CD14-positive monocyte (primary cell): Measurements from ENCODE around the gene CAST. TPM values are rescaled to one million over a fixed set of nuclear protein-coding genes. Genes with fewer than 3 reads are reported as not detected.

Experiments used
- DNase-seq, 3 donors: peaks; one replicate each; pipeline ENCODE4 v3.0.0-alpha.2; 2011 to 2022
- H2AFZ ChIP-seq: 2 replicates; pipeline ENCODE4 v1.6.0; 2012; ENCODE audit warnings: mild to moderate bottlenecking, low read depth, low read length, inconsistent platforms; ENCODE audit not compliant: insufficient read depth, poor library complexity, severe bottlenecking
- H3K27ac ChIP-seq, 2 donors: 1 replicate in 1 of 2; 2 replicates in 1 of 2; pipeline ENCODE4 v1.5.1; 2012 to 2013; ENCODE audit warnings: low read length in 2 of 2, control low read depth in 1 of 2, inconsistent platforms in 1 of 2, low read depth in 1 of 2, mild to moderate bottlenecking in 1 of 2
- H3K27me3 ChIP-seq, 2 donors: one replicate each; pipeline versions ENCODE4 v1.6.0 to v1.6.1; 2011 to 2013; ENCODE audit warnings: low read length in 2 of 2; ENCODE audit not compliant: control insufficient read depth in 2 of 2, insufficient read depth in 2 of 2
- H3K36me3 ChIP-seq, 2 donors: replicated peaks in 1 of 2; 1 replicate in 1 of 2; 2 replicates in 1 of 2; pipeline versions ENCODE4 v1.5.1 to v1.6.1; 2012 to 2013; ENCODE audit warnings: low read length in 2 of 2, control low read depth in 1 of 2, inconsistent platforms in 1 of 2, mild to moderate bottlenecking in 1 of 2; ENCODE audit not compliant: insufficient read depth in 2 of 2, control insufficient read depth in 1 of 2
- H3K4me1 ChIP-seq, 2 donors: 1 replicate in 1 of 2; 2 replicates in 1 of 2; pipeline versions ENCODE4 v1.5.1 to v1.6.1; 2012 to 2013; ENCODE audit warnings: low read length in 2 of 2, control low read depth in 1 of 2, inconsistent platforms in 1 of 2, mild to moderate bottlenecking in 1 of 2, moderate library complexity in 1 of 2; ENCODE audit not compliant: insufficient read depth in 2 of 2, control insufficient read depth in 1 of 2
- H3K4me2 ChIP-seq: replicated peaks from 2 replicates; pipeline ENCODE3; 2012; ENCODE audit warnings: low read length, moderate library complexity, mild to moderate bottlenecking; ENCODE audit not compliant: poor library complexity, severe bottlenecking; ENCODE audit errors: extremely low read depth
- H3K4me3 ChIP-seq, 3 experiments: fragments of 200-600 bp in 1 of 3; sonication (generic) in 1 of 3; replicated peaks in 1 of 3; 1 replicate in 2 of 3; 2 replicates in 1 of 3; pipeline ENCODE4 v1.5.1; 2011 to 2013; ENCODE audit warnings: low read length in 3 of 3, mild to moderate bottlenecking in 3 of 3, control low read depth in 2 of 3, low read depth in 2 of 3, inconsistent platforms in 1 of 3, moderate library complexity in 1 of 3
- H3K79me2 ChIP-seq: 2 replicates; pipeline ENCODE4 v1.6.0; 2012; ENCODE audit warnings: mild to moderate bottlenecking, control low read depth, inconsistent platforms, low read length, moderate library complexity; ENCODE audit not compliant: insufficient read depth
- H3K9ac ChIP-seq: 2 replicates; pipeline ENCODE4 v1.6.0; 2017; ENCODE audit warnings: low read length, mild to moderate bottlenecking; ENCODE audit not compliant: insufficient read depth, poor library complexity, severe bottlenecking
- H3K9me3 ChIP-seq, 2 donors: replicated peaks in 1 of 2; 1 replicate in 1 of 2; 2 replicates in 1 of 2; pipeline versions ENCODE4 v1.5.1 to v1.6.1; 2012 to 2013; ENCODE audit warnings: low read length in 2 of 2, control low read depth in 1 of 2; ENCODE audit not compliant: control insufficient read depth in 1 of 2, insufficient read depth in 1 of 2
- H4K20me1 ChIP-seq: 2 replicates; pipeline ENCODE4 v1.6.0; 2012; ENCODE audit warnings: mild to moderate bottlenecking, low read length, control low read depth, moderate library complexity; ENCODE audit not compliant: insufficient read depth
- H3K27ac Mint-ChIP-seq, 7 donors: one replicate each; pipeline ENCODE4 v1.8.0; 2020; ENCODE audit warnings: mild to moderate bottlenecking in 7 of 7, mixed read lengths in 7 of 7, moderate library complexity in 6 of 7, inconsistent platforms in 2 of 7
- H3K27me3 Mint-ChIP-seq, 3 donors: one replicate each; pipeline ENCODE4 v1.8.0; 2021 to 2022; ENCODE audit warnings: low read depth in 3 of 3, mild to moderate bottlenecking in 3 of 3, mixed read lengths in 3 of 3, moderate library complexity in 3 of 3, inconsistent platforms in 1 of 3
- H3K36me3 Mint-ChIP-seq, 2 donors: one replicate each; pipeline ENCODE4 v1.8.0; 2020; ENCODE audit warnings: mixed read lengths in 2 of 2, inconsistent platforms in 1 of 2, mild to moderate bottlenecking in 1 of 2
- H3K4me1 Mint-ChIP-seq: one replicate; pipeline ENCODE4 v1.8.0; 2020; ENCODE audit warnings: mild to moderate bottlenecking, mixed read lengths
- H3K4me3 Mint-ChIP-seq, 2 donors: one replicate each; pipeline ENCODE4 v1.8.0; 2020; ENCODE audit warnings: mild to moderate bottlenecking in 2 of 2, mixed read lengths in 2 of 2, moderate library complexity in 1 of 2
- H3K9me3 Mint-ChIP-seq, 7 donors: one replicate each; pipeline ENCODE4 v1.8.0; 2020 to 2022; ENCODE audit warnings: mixed read lengths in 7 of 7, mild to moderate bottlenecking in 6 of 7, moderate library complexity in 6 of 7, inconsistent platforms in 2 of 7
- CTCF ChIP-seq: fragments of 200-600 bp; IDR thresholded peaks from one replicate; pipeline ENCODE4 v1.8.0; 2022; ENCODE audit warnings: antibody characterized with exemption, mild to moderate bottlenecking
- WGBS: methylation state at CpG from one replicate; pipeline ENCODE4 v1.1.5; 2013; ENCODE audit warnings: missing lambda C conversion rate; ENCODE audit not compliant: insufficient coverage; 5-methylcytosine and 5-hydroxymethylcytosine counted together
- intact Hi-C, 2 donors: fragments of 100-400 bp; cut with micrococcal nuclease; formaldehyde crosslinking; loops; one replicate each; pipeline versions ENCODE4 v1.15.0 to v1.15.1; 2023
- polyA plus RNA-seq, 3 donors: library from polyadenylated mRNA; depleted of rRNA in 1 of 3; unstranded in 2 of 3; stranded (reverse) in 1 of 3; fragments of 300-500 nt in 2 of 3; fragments of >200 nt in 1 of 3; fragmentation: Illumina TruSeq in 2 of 3; gene quantifications; 1 replicate in 2 of 3; 2 replicates in 1 of 3; pipeline ENCODE4 v1.2.3, GENCODE V29; 2012 to 2021

Gene CAST
- polyA plus RNA-seq, 3 donors, result 49.6 to 125 (median 76.8) TPM

GRCh38 chr5:96675882-96676281 lies 13.7 kb downstream of the CAST start:
- H3K36me3 ChIP-seq, result peaks cover 35 to 66% of the 10 kb centered on the region in 2 donors
- H3K9me3 ChIP-seq, result no peaks in the 10 kb centered on the region
- no peak overlapping the region for H3K27ac ChIP-seq
- TF ChIP-seq CTCF, result no peak
- Mint-ChIP-seq H3K36me3 (peaks cover 46 to 54% of the 10 kb centered on the region in 2 donors), H3K27ac (peak overlapping the region in 2 of 7 donors; percentile 33 to 54), H3K9me3 (no peaks in the 10 kb centered on the region), H3K4me3 (no peak overlapping the region), H3K27me3 (peaks cover 0 to 2% (median 0%) of the 10 kb centered on the region in 3 donors), H3K4me1 (peaks cover 17% of the 10 kb centered on the region)
- H3K4me2 ChIP-seq, result no peak overlapping the region
- H3K9ac ChIP-seq, result no peak overlapping the region
- peaks cover 3 to 7% of the 10 kb centered on the region in 2 donors for H3K4me1 ChIP-seq
- no peaks in the 10 kb centered on the region for H3K27me3 ChIP-seq
- no peak for DNase-seq
- H3K4me3 ChIP-seq, result no peak overlapping the region
- H4K20me1 ChIP-seq, result peaks cover 100% of the 10 kb centered on the region
- H3K79me2 ChIP-seq, result peaks cover 100% of the 10 kb centered on the region
- H2AFZ ChIP-seq, result no peak overlapping the region
- whole genome bisulfite sequencing, result no CpG with 5 or more reads among the region's 1 CpG
- intact Hi-C loops, result no loop called here

- H3K27me3 ChIP-seq, result no peaks in the 10 kb centered on the region
- no peak overlapping the region for H3K4me2 ChIP-seq
- no peak for TF ChIP-seq CTCF
- Mint-ChIP-seq H3K9me3 (peaks cover 0 to 3% (median 0%) of the 10 kb centered on the region in 7 donors), H3K4me1 (peaks cover 18% of the 10 kb centered on the region), H3K36me3 (peaks cover 39 to 51% of the 10 kb centered on the region in 2 donors), H3K4me3 (no peak overlapping the region), H3K27ac (peak overlapping the region in 3 of 7 donors; percentile 4 to 50 (median 6)), H3K27me3 (peaks cover 0 to 2% (median 0%) of the 10 kb centered on the region in 3 donors)
- no peak overlapping the region for H2AFZ ChIP-seq
- H3K79me2 ChIP-seq, result peaks cover 99% of the 10 kb centered on the region
- no peak overlapping the region for H3K9ac ChIP-seq
- DNase-seq, result no peak
- peaks cover 36 to 56% of the 10 kb centered on the region in 2 donors for H3K36me3 ChIP-seq
- H4K20me1 ChIP-seq, result peaks cover 100% of the 10 kb centered on the region
- intact Hi-C loops, result no loop called here
- WGBS, result no CpG with 5 or more reads among the region's 2 CpGs
- no peak overlapping the region for H3K27ac ChIP-seq
- no peak overlapping the region for H3K4me3 ChIP-seq
- H3K9me3 ChIP-seq, result no peaks in the 10 kb centered on the region
- H3K4me1 ChIP-seq, result peaks cover 4 to 19% of the 10 kb centered on the region in 2 donors
Measured at GRCh38 chr5:96677496-96677895, 15.3 kb downstream of the CAST start.
